NOMO-1 treated with DMSO at 0.1 percent for 48 hours (cell line): ENCODE data around the gene BIRC3.
"Not testable (repeated sequence)": the region's sequence is repeated elsewhere in the genome, so short reads cannot be mapped to it uniquely, and the experiment has no call there.

Experiments
- DNase-seq: peaks from one replicate; lab custom pipeline; 2025; ENCODE audit not compliant: unreplicated experiment; lab: John Stamatoyannopoulos, UW

BIRC3 gene

GRCh38 chr11:102368472-102368871 lies 51.2 kb downstream of the BIRC3 start:
- DNase-seq: no peak

GRCh38 chr11:102374633-102375424 lies 57.5 kb downstream of the BIRC3 start:
- not testable (repeated sequence) for DNase-seq

DNA sequence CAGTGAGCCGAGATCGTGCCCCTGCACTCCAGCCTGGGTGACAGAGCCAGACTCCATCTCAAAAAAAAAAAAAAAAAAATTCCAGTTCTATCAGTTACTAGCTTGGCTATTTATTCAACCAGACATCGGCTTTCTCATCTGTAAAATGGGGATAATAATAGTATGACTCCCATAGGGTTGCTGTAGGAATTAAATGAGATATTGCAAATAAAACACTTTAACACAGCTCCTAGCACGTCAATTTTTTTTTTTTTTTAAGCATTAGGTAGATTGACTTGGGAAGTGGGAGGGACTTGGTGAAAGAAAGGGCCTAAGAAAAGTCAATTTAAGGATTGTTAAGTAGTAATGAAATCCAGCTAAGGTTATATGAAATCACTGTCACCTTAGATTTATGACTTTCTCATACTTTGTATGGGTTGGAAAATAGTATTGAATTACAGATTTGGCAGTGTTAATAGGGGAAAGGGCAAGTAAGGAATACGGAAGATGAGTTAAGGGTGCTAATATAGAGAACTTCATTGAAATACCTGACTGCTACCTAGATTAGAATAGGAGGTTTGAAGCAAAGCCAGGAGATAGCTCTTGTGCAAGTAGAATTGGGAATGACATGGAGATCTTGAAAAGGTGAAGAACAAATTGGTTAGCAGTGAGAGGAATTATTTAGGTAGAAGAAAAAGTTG lies 58.6 kb downstream of the BIRC3 start:
- DNase-seq: no peak

GRCh38 chr11:102377891-102378290 lies 60.6 kb downstream of the BIRC3 start:
- no peak for DNase-seq

DNA sequence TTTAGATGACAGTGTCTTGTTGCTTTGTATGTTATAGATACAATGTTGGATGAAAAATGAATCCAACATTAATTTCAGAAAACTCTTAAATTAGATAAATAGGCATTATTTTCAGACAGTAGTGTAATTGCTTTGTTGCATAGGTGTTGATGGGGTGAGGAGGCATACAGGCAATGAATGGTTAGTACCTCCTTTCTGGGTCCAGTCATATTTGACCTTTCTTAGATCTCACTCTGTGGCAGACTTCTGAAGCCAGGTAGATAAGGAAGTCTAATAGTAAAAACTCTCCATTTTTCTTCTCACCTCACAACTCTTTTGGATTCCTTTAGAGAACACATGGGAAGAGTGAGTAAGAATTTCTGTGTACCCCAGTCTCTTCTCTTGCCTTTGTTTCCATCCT lies 61.5 kb downstream of the BIRC3 start:
- no peak for DNase-seq

GRCh38 chr11:102382384-102382783 lies 65.1 kb downstream of the BIRC3 start:
- DNase-seq: no peak

DNA sequence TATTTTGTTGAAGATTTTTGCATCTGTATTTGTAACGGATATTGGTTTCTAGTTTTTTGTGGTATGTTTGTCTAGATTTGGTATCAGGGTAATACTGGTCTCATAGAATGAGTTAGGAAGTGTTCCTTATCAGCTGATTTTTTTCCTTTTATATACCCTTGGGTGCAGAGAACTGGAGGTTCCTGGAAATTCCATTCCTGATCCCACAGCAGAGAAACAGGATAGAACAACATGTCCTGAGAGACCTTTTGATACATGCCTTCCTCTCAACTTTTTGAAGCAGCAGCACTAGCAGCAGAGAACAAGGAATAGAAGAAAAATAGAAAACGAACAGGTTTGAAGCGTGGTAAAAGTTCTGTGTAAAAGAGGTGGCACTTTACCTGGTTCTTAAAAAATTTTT lies 66.6 kb downstream of the BIRC3 start:
- DNase-seq: no peak

GRCh38 chr11:102384419-102385079 lies 67.3 kb downstream of the BIRC3 start:
- no peak for DNase-seq

GRCh38 chr11:102385085-102386007 lies 68.1 kb downstream of the BIRC3 start:
- no peak for DNase-seq

GRCh38 chr11:102386136-102386734 lies 69.0 kb downstream of the BIRC3 start:
- no peak for DNase-seq

- no peak for DNase-seq
These were observed 69.9 kb downstream of the BIRC3 start for GRCh38 chr11:102387043-102387781.
